HepG2 (cell line): ENCODE measurements around the gene ERVH48-1. TPM values are rescaled to one million over a fixed set of nuclear protein-coding genes. Genes with fewer than 3 reads are reported as not detected.
A peak's percentile ranks its signal among the peaks of the same experiment; 100 is the strongest.

Source experiments
- CBX2 ChIP-seq, 2 experiments: fragments of 200-600 bp in 1 of 2; sonication (generic); formaldehyde crosslinking in 1 of 2; IDR thresholded peaks; 2 replicates each; pipeline versions ENCODE4 v1.7.0 to v1.8.1; 2018 to 2022; ENCODE audit warnings: low read depth in 2 of 2, low read length in 1 of 2, mild to moderate bottlenecking in 1 of 2, missing genetic modification reagents in 1 of 2
- CHD2 ChIP-seq: IDR thresholded peaks from 2 replicates; pipeline ENCODE4 v1.6.1; 2011; ENCODE audit warnings: low read depth, low read length, improper control_type of control experiment
- CREBL2 ChIP-seq: sonication (generic); formaldehyde crosslinking; IDR thresholded peaks from 2 replicates; pipeline ENCODE4 v1.8.1; 2023; ENCODE audit warnings: missing genetic modification reagents, mild to moderate bottlenecking, borderline replicate concordance
- GABPA ChIP-seq, 2 experiments: IDR thresholded peaks; 2 replicates each; pipeline ENCODE4 v1.6.1; 2011 to 2016; ENCODE audit warnings: low read depth in 2 of 2, low read length in 1 of 2, missing biosample characterization in 1 of 2, missing genetic modification characterization in 1 of 2
- KDM3A ChIP-seq: IDR thresholded peaks from 2 replicates; pipeline ENCODE4 v1.6.1; 2018; ENCODE audit warnings: low read depth, missing compliant biosample characterization
- MED13 ChIP-seq: sonication (generic); formaldehyde crosslinking; IDR thresholded peaks from 2 replicates; pipeline ENCODE4 v1.5.0; 2020; ENCODE audit warnings: missing genetic modification reagents
- MEIS2 ChIP-seq: sonication (generic); formaldehyde crosslinking; IDR thresholded peaks from 2 replicates; pipeline ENCODE4 v1.9.0; 2021; ENCODE audit warnings: mild to moderate bottlenecking, missing genetic modification reagents
- NRL ChIP-seq: sonication (generic); formaldehyde crosslinking; IDR thresholded peaks from 2 replicates; pipeline ENCODE4 v1.5.0; 2020; ENCODE audit warnings: missing genetic modification reagents, mild to moderate bottlenecking, moderate library complexity, borderline replicate concordance
- PAXIP1 ChIP-seq: sonication (generic); formaldehyde crosslinking; conservative IDR thresholded peaks from 2 replicates; pipeline ENCODE4 v1.4.0; 2020; ENCODE audit warnings: mild to moderate bottlenecking, missing genetic modification reagents, moderate library complexity
- PITX1 ChIP-seq: sonication (generic); formaldehyde crosslinking; IDR thresholded peaks from 2 replicates; pipeline ENCODE4 v1.5.1; 2020; ENCODE audit warnings: mild to moderate bottlenecking, missing genetic modification reagents
- SMAD1 ChIP-seq: sonication (generic); formaldehyde crosslinking; IDR thresholded peaks from 2 replicates; pipeline ENCODE4 v1.4.0; 2020; ENCODE audit warnings: missing genetic modification reagents, low read depth, mild to moderate bottlenecking, borderline replicate concordance
- SYNCRIP ChIP-seq: fragments of 200-400 bp; formaldehyde crosslinking; IDR thresholded peaks from 2 replicates; pipeline ENCODE4 v1.6.1; 2018; ENCODE audit warnings: mild to moderate bottlenecking, low read depth, low read length; ENCODE audit not compliant: insufficient read depth
- ZFP82 ChIP-seq: sonication (generic); formaldehyde crosslinking; IDR thresholded peaks from 2 replicates; pipeline ENCODE4 v1.5.1; 2020; ENCODE audit warnings: mild to moderate bottlenecking, missing genetic modification reagents, borderline replicate concordance
- ZNF256 ChIP-seq: sonication (generic); formaldehyde crosslinking; conservative IDR thresholded peaks from 2 replicates; pipeline ENCODE4 v1.4.0; 2020; ENCODE audit warnings: missing genetic modification reagents
- ZNF292 ChIP-seq: sonication (generic); formaldehyde crosslinking; IDR thresholded peaks from 2 replicates; pipeline ENCODE4 v1.8.1; 2022; ENCODE audit warnings: mild to moderate bottlenecking, low read depth, missing genetic modification reagents, borderline replicate concordance
- ZNF562 ChIP-seq: sonication (generic); formaldehyde crosslinking; IDR thresholded peaks from 2 replicates; pipeline ENCODE4 v1.8.0; 2022; ENCODE audit warnings: missing genetic modification reagents, borderline replicate concordance
- ZNF569 ChIP-seq: sonication (generic); formaldehyde crosslinking; IDR thresholded peaks from 2 replicates; pipeline ENCODE4 v1.5.0; 2020; ENCODE audit warnings: mild to moderate bottlenecking, missing genetic modification reagents, moderate library complexity, borderline replicate concordance
- ZNF883 ChIP-seq: sonication (generic); formaldehyde crosslinking; IDR thresholded peaks from 2 replicates; pipeline ENCODE4 v1.5.1; 2020; ENCODE audit warnings: mild to moderate bottlenecking, missing genetic modification reagents; ENCODE audit errors: not compliant biosample characterization
- ZSCAN22 ChIP-seq: sonication (generic); formaldehyde crosslinking; IDR thresholded peaks from 2 replicates; pipeline ENCODE4 v1.4.0; 2020; ENCODE audit warnings: mild to moderate bottlenecking, missing genetic modification reagents
- polyA plus RNA-seq, 8 experiments: library from polyadenylated mRNA; depleted of rRNA in 3 of 8; stranded (reverse) in 7 of 8; unstranded in 1 of 8; fragments of >200 nt; fragmentation: Illumina TruSeq in 4 of 8; extraction: Trizol in 4 of 8; gene quantifications; 2 replicates each; pipeline versions ENCODE4 v1.2.1 to v1.2.3, GENCODE V29; 2011 to 2016; ENCODE audit warnings: low read depth in 4 of 8, missing spikeins in 1 of 8, mixed read lengths in 1 of 8; ENCODE audit not compliant: insufficient read depth in 1 of 8
- total RNA-seq, 5 experiments: library from RNA; depleted of rRNA; stranded (reverse); fragments of >200 nt; fragmentation: Illumina TruSeq; extraction: Trizol; gene quantifications; 2 replicates each; pipeline ENCODE4 v1.2.3, GENCODE V29; 2016; ENCODE audit warnings: low read depth in 1 of 5
- TF ChIP-seq, protein P1 (sequence below): sonication (generic); formaldehyde crosslinking; IDR thresholded peaks from 2 replicates; pipeline ENCODE4 v1.4.0; 2020; ENCODE audit warnings: missing genetic modification reagents
- TF ChIP-seq, protein P2 (sequence below): sonication (generic); formaldehyde crosslinking; IDR thresholded peaks from 2 replicates; pipeline ENCODE4 v1.5.0; 2020; ENCODE audit warnings: missing genetic modification reagents

ERVH48-1 gene
- total and polyA plus RNA-seq, 2 of the 13 experiments (the other 11 are each of a cell fraction or from before 2014, with no cell fraction given), result 1.8 TPM; not detected in 1

DNA sequence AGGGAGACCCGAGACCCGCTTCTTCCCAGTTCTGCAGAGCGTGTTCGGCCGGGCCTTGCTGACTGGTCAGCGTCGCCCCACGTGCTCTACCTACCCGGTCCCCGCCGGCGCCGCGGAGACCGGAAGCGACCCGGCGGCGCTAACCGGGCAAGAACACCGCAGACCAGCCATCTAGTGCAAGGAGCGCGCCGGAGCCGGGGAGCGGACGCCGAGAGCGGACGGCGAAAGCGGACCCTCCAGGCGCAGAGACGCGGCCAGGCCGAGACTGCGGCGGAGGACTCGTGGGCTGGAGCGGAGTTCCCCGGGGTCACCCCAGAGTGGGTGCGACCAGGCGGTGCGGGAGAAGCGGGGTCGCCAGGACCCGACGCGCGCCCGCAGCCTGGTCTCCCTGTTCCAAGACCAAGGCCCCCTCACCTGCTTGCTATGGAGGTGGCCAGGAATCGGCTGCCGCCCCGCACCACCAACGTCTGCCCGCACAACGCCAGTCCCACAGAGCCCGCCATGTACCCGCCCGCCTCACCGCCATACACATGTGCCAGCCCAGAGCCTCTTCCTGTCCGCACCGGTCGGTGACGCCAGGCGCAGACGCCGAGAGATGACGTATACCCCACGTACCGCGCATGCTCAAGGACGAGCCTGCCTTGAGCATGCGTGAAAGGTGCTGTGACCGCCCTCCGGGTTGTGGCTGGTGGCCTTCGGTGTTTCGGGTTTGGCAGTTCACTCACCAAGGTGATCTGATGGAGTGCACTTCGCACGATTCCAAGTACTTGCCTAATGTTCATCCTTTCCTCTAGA lies 46.2 kb downstream of the ERVH48-1 start, which contains the start of gene WDR4 (continued):
- TF ChIP-seq CBX2 (IDR thresholded peaks at IDR 0.05; ENCODE audit: low read depth, low read length), result no peak
- TF ChIP-seq CBX2 (CRISPR knock-in tag; IDR thresholded peaks at IDR 0.05; ENCODE audit: low read depth), result no peak
- TF ChIP-seq ZSCAN22 (CRISPR knock-in tag), result no peak
- peak; percentile 58; the same call in 1 of the 2 replicates for TF ChIP-seq NRL (CRISPR knock-in tag)
- peak; percentile 11; the same call in 1 of the 2 replicates for TF ChIP-seq MEIS2 (CRISPR knock-in tag)
- peak; percentile 60 for TF ChIP-seq GABPA (IDR thresholded peaks at IDR 0.05; ENCODE audit: low read depth, low read length)
- TF ChIP-seq GABPA (CRISPR knock-in tag; IDR thresholded peaks at IDR 0.05; ENCODE audit: low read depth), result peak; percentile 85
- TF ChIP-seq ZNF256 (CRISPR knock-in tag), result no peak; the same call in none of the 2 replicates
- TF ChIP-seq PAXIP1 (CRISPR knock-in tag), result peak; percentile 35; the same call in 1 of the 2 replicates
- no peak for TF ChIP-seq ZNF569 (CRISPR knock-in tag)
- TF ChIP-seq, protein P1, sequence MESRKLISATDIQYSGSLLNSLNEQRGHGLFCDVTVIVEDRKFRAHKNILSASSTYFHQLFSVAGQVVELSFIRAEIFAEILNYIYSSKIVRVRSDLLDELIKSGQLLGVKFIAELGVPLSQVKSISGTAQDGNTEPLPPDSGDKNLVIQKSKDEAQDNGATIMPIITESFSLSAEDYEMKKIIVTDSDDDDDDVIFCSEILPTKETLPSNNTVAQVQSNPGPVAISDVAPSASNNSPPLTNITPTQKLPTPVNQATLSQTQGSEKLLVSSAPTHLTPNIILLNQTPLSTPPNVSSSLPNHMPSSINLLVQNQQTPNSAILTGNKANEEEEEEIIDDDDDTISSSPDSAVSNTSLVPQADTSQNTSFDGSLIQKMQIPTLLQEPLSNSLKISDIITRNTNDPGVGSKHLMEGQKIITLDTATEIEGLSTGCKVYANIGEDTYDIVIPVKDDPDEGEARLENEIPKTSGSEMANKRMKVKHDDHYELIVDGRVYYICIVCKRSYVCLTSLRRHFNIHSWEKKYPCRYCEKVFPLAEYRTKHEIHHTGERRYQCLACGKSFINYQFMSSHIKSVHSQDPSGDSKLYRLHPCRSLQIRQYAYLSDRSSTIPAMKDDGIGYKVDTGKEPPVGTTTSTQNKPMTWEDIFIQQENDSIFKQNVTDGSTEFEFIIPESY (CRISPR knock-in tag), result no peak
- no peak for TF ChIP-seq ZNF562 (CRISPR knock-in tag)
- TF ChIP-seq, protein P2, sequence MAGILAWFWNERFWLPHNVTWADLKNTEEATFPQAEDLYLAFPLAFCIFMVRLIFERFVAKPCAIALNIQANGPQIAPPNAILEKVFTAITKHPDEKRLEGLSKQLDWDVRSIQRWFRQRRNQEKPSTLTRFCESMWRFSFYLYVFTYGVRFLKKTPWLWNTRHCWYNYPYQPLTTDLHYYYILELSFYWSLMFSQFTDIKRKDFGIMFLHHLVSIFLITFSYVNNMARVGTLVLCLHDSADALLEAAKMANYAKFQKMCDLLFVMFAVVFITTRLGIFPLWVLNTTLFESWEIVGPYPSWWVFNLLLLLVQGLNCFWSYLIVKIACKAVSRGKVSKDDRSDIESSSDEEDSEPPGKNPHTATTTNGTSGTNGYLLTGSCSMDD, result no peak
- TF ChIP-seq ZNF292 (CRISPR knock-in tag), result no peak
- TF ChIP-seq PITX1 (CRISPR knock-in tag), result no peak
- TF ChIP-seq MED13, result peak; percentile 55; the same call in 1 of the 2 replicates
- no peak for TF ChIP-seq ZFP82
- 0 out of 2 replicates have a peak, but pooled peaks have one; percentile 18 for TF ChIP-seq KDM3A
- no peak; the same call in 1 of the 2 replicates for TF ChIP-seq CHD2
- peak; percentile 73 for TF ChIP-seq SMAD1
- TF ChIP-seq CREBL2 (CRISPR knock-in tag), result no peak; the same call in 1 of the 2 replicates
- TF ChIP-seq SYNCRIP, result no peak
- peak; percentile 20 for TF ChIP-seq ZNF883 (CRISPR knock-in tag)
